Stimulated activated naive CD8-positive, alpha-beta T cell treated with anti-CD3 and anti-CD28 coated beads, Interleukin-15, Interleukin-2, amounts not matched to agents 100 ng/mL and 50 ng/mL, for 24 hours (primary cell): ENCODE data around the gene ATP10A.

Experiments used
- H3K27ac Mint-ChIP-seq: one replicate; pipeline ENCODE4 v1.8.0; 2021; ENCODE audit warnings: mild to moderate bottlenecking, mixed read lengths
- H3K27me3 Mint-ChIP-seq: one replicate; pipeline ENCODE4 v1.8.0; 2021; ENCODE audit warnings: mixed read lengths
- H3K36me3 Mint-ChIP-seq: one replicate; pipeline ENCODE4 v1.8.0; 2021; ENCODE audit warnings: low read depth, mixed read lengths
- H3K4me1 Mint-ChIP-seq: one replicate; pipeline ENCODE4 v1.8.0; 2021; ENCODE audit warnings: low read depth, mixed read lengths
- H3K4me3 Mint-ChIP-seq: one replicate; pipeline ENCODE4 v1.8.0; 2021; ENCODE audit warnings: mild to moderate bottlenecking, mixed read lengths
- H3K9me3 Mint-ChIP-seq: one replicate; pipeline ENCODE4 v1.8.0; 2021; ENCODE audit warnings: mixed read lengths

The ATP10A gene

GRCh38 chr15:25838191-25838870 lies 24.8 kb downstream of the ATP10A start:
- Mint-ChIP-seq H3K9me3 (no peaks in the 10 kb centered on the region), H3K36me3 (peaks cover 25% of the 10 kb centered on the region), H3K4me1 (peaks cover 61% of the 10 kb centered on the region), H3K4me3 (no peak overlapping the region), H3K27ac (no peak overlapping the region), H3K27me3 (no peaks in the 10 kb centered on the region)

- no peaks in the 10 kb centered on the region for H3K27me3 Mint-ChIP-seq
- H3K9me3 Mint-ChIP-seq: peaks cover 8% of the 10 kb centered on the region
- H3K4me1 Mint-ChIP-seq: peaks cover 47% of the 10 kb centered on the region
- peak overlapping the region; percentile 23 for H3K4me3 Mint-ChIP-seq
- H3K36me3 Mint-ChIP-seq: peaks cover 39% of the 10 kb centered on the region
- peak overlapping the region; percentile 92 for H3K27ac Mint-ChIP-seq
These were observed 31.0 kb downstream of the ATP10A start for GRCh38 chr15:25832158-25832557.

GRCh38 chr15:25830844-25831451 lies 32.2 kb downstream of the ATP10A start:
- Mint-ChIP-seq H3K4me1 (peaks cover 47% of the 10 kb centered on the region), H3K27me3 (no peaks in the 10 kb centered on the region), H3K36me3 (peaks cover 42% of the 10 kb centered on the region), H3K27ac (peak overlapping the region; percentile 92), H3K4me3 (no peak overlapping the region), H3K9me3 (peaks cover 13% of the 10 kb centered on the region)

DNA sequence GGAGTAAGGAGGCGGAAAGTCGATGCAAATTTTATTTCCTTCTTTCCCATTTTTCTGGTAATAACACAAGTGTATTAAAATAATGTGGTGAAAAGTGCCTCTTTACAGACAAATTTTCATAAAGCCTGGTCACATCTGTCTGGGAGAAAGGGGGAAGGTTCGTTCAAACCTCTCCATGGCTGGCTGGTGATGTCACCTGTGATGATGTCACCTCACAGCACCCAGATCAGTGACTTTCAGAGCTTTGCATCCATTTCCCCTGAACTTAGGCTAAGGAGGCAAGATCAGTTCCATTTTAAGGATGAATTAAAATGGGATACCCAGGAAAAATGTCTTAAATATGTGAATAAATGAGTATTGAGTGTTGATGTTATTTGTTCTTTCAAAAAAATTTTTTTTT lies 34.1 kb downstream of the ATP10A start:
- Mint-ChIP-seq H3K27me3 (no peaks in the 10 kb centered on the region), H3K36me3 (peaks cover 55% of the 10 kb centered on the region), H3K27ac (no peak overlapping the region), H3K4me3 (no peak overlapping the region), H3K9me3 (peaks cover 22% of the 10 kb centered on the region), H3K4me1 (peaks cover 57% of the 10 kb centered on the region)

DNA sequence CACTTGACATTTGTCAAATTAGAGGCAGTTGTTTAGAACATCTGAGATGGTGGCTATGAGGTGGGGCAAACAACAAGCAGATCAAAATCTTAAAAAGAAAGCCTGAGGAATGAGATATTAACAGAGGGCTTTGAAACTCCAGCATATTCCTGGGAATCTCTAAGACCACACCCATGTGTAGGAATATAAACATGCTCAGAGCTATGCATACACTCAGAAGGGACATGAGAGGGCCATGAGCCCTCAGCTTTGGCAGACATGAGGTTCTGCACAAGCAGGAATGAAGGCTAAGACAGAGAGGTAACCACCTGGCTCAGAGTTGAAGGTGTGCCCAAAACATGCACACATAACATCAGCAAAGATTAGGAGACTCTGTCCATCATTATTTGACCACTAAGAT lies 37.9 kb downstream of the ATP10A start:
- Mint-ChIP-seq H3K4me1 (peaks cover 55% of the 10 kb centered on the region), H3K27me3 (no peaks in the 10 kb centered on the region), H3K36me3 (peaks cover 40% of the 10 kb centered on the region), H3K4me3 (no peak overlapping the region), H3K9me3 (peaks cover 22% of the 10 kb centered on the region), H3K27ac (no peak overlapping the region)

DNA sequence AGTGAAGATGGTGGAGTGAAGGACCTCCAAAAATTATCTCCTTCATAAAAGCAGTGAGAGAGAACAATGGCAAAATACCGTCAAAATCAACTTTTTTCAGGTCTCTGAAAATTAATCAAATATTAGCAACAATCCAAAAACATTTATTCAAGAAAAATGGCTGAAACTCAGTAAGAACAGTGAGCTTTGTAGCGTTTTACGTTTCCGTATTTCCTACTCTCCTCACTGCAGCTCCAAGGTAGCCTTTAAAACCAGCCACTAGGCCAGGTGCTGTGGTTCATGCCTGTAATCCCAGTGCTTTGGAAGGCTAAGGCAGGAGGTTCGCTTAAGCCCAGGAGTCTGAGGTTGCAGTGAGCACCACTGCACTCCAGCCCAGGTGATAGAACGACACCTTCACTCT lies 38.5 kb downstream of the ATP10A start:
- Mint-ChIP-seq H3K27me3 (no peaks in the 10 kb centered on the region), H3K9me3 (peaks cover 22% of the 10 kb centered on the region), H3K36me3 (peaks cover 40% of the 10 kb centered on the region), H3K27ac (no peak overlapping the region), H3K4me3 (no peak overlapping the region), H3K4me1 (peaks cover 57% of the 10 kb centered on the region)

GRCh38 chr15:25812845-25813244 lies 50.3 kb downstream of the ATP10A start:
- H3K27me3 Mint-ChIP-seq: no peaks in the 10 kb centered on the region
- H3K36me3 Mint-ChIP-seq: peaks cover 17% of the 10 kb centered on the region
- H3K4me3 Mint-ChIP-seq: no peak overlapping the region
- peak overlapping the region; percentile 62 for H3K27ac Mint-ChIP-seq
- peaks cover 55% of the 10 kb centered on the region for H3K4me1 Mint-ChIP-seq
- no peaks in the 10 kb centered on the region for H3K9me3 Mint-ChIP-seq

DNA sequence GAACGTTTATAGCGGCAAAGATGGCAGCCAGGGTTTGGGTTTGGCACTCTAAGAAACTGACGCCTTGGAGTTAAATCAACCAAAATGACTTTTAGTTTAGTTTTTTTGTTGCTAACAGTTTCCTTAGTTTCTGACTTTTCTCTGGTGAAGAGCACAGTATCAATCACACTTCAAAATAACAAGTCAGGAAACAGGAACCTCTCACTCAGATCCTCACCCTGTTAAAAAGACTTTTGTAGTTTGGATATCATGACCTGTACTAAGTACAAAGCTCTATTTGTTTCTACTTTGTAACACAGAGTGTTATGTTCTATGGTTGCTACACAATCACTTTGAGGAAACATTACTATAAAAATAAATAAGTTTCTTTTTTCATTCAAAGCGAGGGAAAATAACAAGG lies 51.1 kb downstream of the ATP10A start:
- peak overlapping the region; percentile 56 for H3K27ac Mint-ChIP-seq
- H3K27me3 Mint-ChIP-seq: no peaks in the 10 kb centered on the region
- H3K9me3 Mint-ChIP-seq: no peaks in the 10 kb centered on the region
- H3K4me1 Mint-ChIP-seq: peaks cover 57% of the 10 kb centered on the region
- peak overlapping the region; percentile 68 for H3K4me3 Mint-ChIP-seq
- peaks cover 17% of the 10 kb centered on the region for H3K36me3 Mint-ChIP-seq

DNA sequence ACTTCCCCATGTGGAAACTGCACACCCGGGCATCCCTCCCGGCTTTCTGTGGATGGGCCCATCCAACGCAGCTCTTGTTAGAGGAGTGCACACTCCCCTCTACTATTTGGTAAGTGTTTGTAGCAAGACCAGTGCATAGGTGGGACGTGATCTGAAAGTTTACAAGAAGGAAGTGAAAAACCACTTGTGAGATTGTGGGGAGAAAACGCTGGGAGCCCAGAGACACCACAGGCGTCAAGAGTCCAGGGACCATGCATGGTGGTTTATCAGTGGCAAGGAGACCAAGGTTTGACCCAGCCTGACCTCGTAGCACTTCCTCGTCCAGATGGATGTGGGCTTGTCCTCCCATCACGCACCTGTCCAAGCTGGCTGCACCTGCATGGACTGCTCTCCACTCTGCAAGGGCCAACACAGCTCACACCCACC lies 51.6 kb downstream of the ATP10A start:
- Mint-ChIP-seq H3K27ac (peak overlapping the region; percentile 56), H3K4me1 (peaks cover 63% of the 10 kb centered on the region), H3K27me3 (no peaks in the 10 kb centered on the region), H3K4me3 (peak overlapping the region; percentile 68), H3K9me3 (no peaks in the 10 kb centered on the region), H3K36me3 (peaks cover 21% of the 10 kb centered on the region)

DNA sequence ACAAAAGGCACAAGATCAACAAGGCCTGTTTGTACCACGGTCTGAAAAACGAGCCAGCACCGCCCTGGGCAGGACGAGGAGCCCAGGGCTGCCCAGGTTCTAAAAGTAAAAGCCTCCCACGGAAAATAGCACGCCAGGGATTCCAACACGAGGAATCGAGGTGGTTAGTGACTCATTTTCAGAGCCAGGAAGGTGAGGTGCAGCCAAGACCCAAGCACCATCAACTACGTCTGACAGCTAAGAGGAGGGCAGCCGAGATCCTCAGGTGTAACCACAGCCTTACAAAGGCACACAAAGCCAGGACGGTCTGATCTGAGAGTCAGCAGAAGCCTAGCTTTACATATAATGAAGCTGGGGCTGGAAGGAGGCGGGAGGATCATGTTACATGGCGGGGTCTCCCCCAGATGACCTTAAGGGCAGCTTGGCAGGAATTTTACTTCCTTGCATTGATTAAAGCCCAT lies 52.5 kb downstream of the ATP10A start:
- H3K4me3 Mint-ChIP-seq: peak overlapping the region; percentile 68
- H3K27me3 Mint-ChIP-seq: no peaks in the 10 kb centered on the region
- H3K36me3 Mint-ChIP-seq: peaks cover 21% of the 10 kb centered on the region
- H3K9me3 Mint-ChIP-seq: no peaks in the 10 kb centered on the region
- H3K27ac Mint-ChIP-seq: peak overlapping the region; percentile 56
- H3K4me1 Mint-ChIP-seq: peaks cover 69% of the 10 kb centered on the region

GRCh38 chr15:25810154-25810553 lies 53.0 kb downstream of the ATP10A start:
- H3K36me3 Mint-ChIP-seq: peaks cover 17% of the 10 kb centered on the region
- no peak overlapping the region for H3K4me3 Mint-ChIP-seq
- H3K27ac Mint-ChIP-seq: no peak overlapping the region
- no peaks in the 10 kb centered on the region for H3K9me3 Mint-ChIP-seq
- H3K4me1 Mint-ChIP-seq: peaks cover 65% of the 10 kb centered on the region
- no peaks in the 10 kb centered on the region for H3K27me3 Mint-ChIP-seq

GRCh38 chr15:25807063-25807462 lies 56.1 kb downstream of the ATP10A start:
- Mint-ChIP-seq H3K27me3 (no peaks in the 10 kb centered on the region), H3K4me1 (peaks cover 45% of the 10 kb centered on the region), H3K9me3 (no peaks in the 10 kb centered on the region), H3K36me3 (peaks cover 9% of the 10 kb centered on the region), H3K4me3 (no peak overlapping the region), H3K27ac (no peak overlapping the region)

- no peak overlapping the region for H3K27ac Mint-ChIP-seq
- peaks cover 43% of the 10 kb centered on the region for H3K4me1 Mint-ChIP-seq
- no peaks in the 10 kb centered on the region for H3K27me3 Mint-ChIP-seq
- H3K4me3 Mint-ChIP-seq: no peak overlapping the region
- H3K36me3 Mint-ChIP-seq: peaks cover 7% of the 10 kb centered on the region
- H3K9me3 Mint-ChIP-seq: no peaks in the 10 kb centered on the region
These were observed 58.1 kb downstream of the ATP10A start for GRCh38 chr15:25805031-25805430.

DNA sequence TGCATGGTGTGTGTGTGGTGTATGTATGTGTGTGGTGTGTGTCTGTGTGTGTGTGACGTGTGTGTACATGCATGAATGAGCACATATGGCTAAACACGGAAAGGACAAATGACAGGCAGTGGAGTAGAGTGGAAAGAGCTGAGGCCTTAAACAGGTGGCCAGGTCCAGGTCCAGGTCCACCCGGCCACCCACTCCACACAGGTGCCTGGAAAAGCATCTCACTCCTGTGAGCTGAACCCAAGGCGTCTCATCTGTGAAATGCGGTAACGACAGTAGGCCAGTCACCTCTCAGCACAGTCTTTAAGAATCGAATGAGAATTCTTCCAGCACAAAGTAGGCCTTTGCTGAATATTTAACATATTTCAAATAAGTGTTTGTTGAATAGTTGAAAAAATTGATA lies 58.7 kb downstream of the ATP10A start:
- Mint-ChIP-seq H3K9me3 (no peaks in the 10 kb centered on the region), H3K27ac (no peak overlapping the region), H3K27me3 (no peaks in the 10 kb centered on the region), H3K4me3 (no peak overlapping the region), H3K36me3 (peaks cover 7% of the 10 kb centered on the region), H3K4me1 (peaks cover 49% of the 10 kb centered on the region)

DNA sequence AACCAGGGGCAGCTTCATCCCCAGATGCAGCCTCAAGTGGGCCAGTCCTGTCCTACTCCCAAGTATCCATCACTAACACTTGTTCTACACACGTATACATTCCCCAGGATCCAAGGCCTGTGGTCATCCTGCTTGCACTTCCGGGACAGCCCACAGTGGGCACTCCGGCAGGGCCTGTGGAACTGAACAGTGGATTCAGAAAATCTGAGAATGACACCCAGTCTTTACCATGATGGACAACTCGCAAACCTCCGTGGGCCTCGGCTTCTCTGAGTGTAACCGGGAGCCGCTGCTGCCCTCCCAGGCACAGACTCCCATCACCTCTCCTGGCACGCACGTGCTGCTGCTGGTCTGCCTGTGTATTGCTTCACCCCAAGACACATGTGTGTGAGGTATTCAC lies 59.6 kb downstream of the ATP10A start:
- Mint-ChIP-seq H3K4me1 (peaks cover 57% of the 10 kb centered on the region), H3K27ac (no peak overlapping the region), H3K36me3 (peaks cover 7% of the 10 kb centered on the region), H3K27me3 (no peaks in the 10 kb centered on the region), H3K9me3 (no peaks in the 10 kb centered on the region), H3K4me3 (no peak overlapping the region)

- no peak overlapping the region for H3K27ac Mint-ChIP-seq
These were observed 60.1 kb downstream of the ATP10A start for GRCh38 chr15:25803036-25803435.

More at GRCh38 chr15:25803036-25803435, 60.1 kb downstream of the ATP10A start:
- peaks cover 58% of the 10 kb centered on the region for H3K4me1 Mint-ChIP-seq
- H3K36me3 Mint-ChIP-seq: peaks cover 7% of the 10 kb centered on the region
- no peaks in the 10 kb centered on the region for H3K9me3 Mint-ChIP-seq
- no peak overlapping the region for H3K4me3 Mint-ChIP-seq
- no peaks in the 10 kb centered on the region for H3K27me3 Mint-ChIP-seq
